Smooth muscle cell (in vitro differentiated cells): ENCODE results near the gene RAP1GAP2. TPM values are rescaled to one million over a fixed set of nuclear protein-coding genes. Genes with fewer than 3 reads are reported as not detected.

Source experiments
- DNase-seq: peaks from one replicate; lab custom pipeline; 2025; ENCODE audit not compliant: unreplicated experiment; lab: John Stamatoyannopoulos, UW
- H2AFZ ChIP-seq: fragments of 200-600 bp; sonication (generic); 2 replicates; pipeline ENCODE4 v1.6.0; 2016; ENCODE audit warnings: antibody characterized with exemption, low read depth, mild to moderate bottlenecking
- H3F3A ChIP-seq: fragments of 200-600 bp; sonication (generic); 2 replicates; pipeline ENCODE4 v1.6.0; 2017; ENCODE audit warnings: antibody characterized with exemption, low read depth
- H3K27ac ChIP-seq: fragments of 200-600 bp; sonication (generic); 2 replicates; pipeline ENCODE4 v1.5.1; 2016; ENCODE audit warnings: low read depth, mild to moderate bottlenecking
- H3K27me3 ChIP-seq: fragments of 200-600 bp; sonication (generic); 2 replicates; pipeline ENCODE4 v1.6.1; 2016; ENCODE audit warnings: low read depth, mild to moderate bottlenecking
- H3K36me3 ChIP-seq: fragments of 200-600 bp; sonication (generic); 2 replicates; pipeline ENCODE4 v1.5.1; 2016; ENCODE audit warnings: low read depth
- H3K4me1 ChIP-seq: fragments of 200-600 bp; sonication (generic); 2 replicates; pipeline ENCODE4 v1.5.1; 2016; ENCODE audit warnings: low read depth
- H3K4me2 ChIP-seq: fragments of 200-600 bp; sonication (generic); 2 replicates; pipeline ENCODE4 v1.6.0; 2016; ENCODE audit warnings: mild to moderate bottlenecking
- H3K4me3 ChIP-seq: fragments of 200-600 bp; sonication (generic); 2 replicates; pipeline ENCODE4 v1.5.1; 2016; ENCODE audit warnings: mild to moderate bottlenecking
- H3K79me2 ChIP-seq: fragments of 200-600 bp; sonication (generic); 2 replicates; pipeline ENCODE4 v1.6.0; 2016; ENCODE audit warnings: low read depth, mild to moderate bottlenecking
- H3K9ac ChIP-seq: fragments of 200-600 bp; sonication (generic); 2 replicates; pipeline ENCODE4 v1.6.0; 2016; ENCODE audit warnings: low read depth
- H3K9me3 ChIP-seq: fragments of 200-600 bp; sonication (generic); replicated peaks from 2 replicates; pipeline ENCODE4 v1.5.1; 2016; ENCODE audit warnings: low read depth
- H4K20me1 ChIP-seq: fragments of 200-600 bp; sonication (generic); 2 replicates; pipeline ENCODE4 v1.6.0; 2016; ENCODE audit warnings: low read depth
- CTCF ChIP-seq: fragments of 200-600 bp; sonication (generic); IDR thresholded peaks from 2 replicates; pipeline ENCODE4 v1.5.1; 2017; ENCODE audit warnings: borderline replicate concordance, mild to moderate bottlenecking, antibody characterized with exemption; ENCODE audit not compliant: insufficient read depth, poor library complexity, severe bottlenecking
- WGBS: methylation state at CpG from one replicate; pipeline ENCODE4 v1.1.7; 2016; ENCODE audit warnings: low lambda C conversion rate; 5-methylcytosine and 5-hydroxymethylcytosine counted together
- polyA plus RNA-seq: library from polyadenylated mRNA; unstranded; fragments of >200 nt; fragmentation: Nextera tagmentation; extraction: Ambion mirVana; gene quantifications from 2 replicates; pipeline ENCODE4 v1.2.1, GENCODE V29; 2016
- total RNA-seq: library from RNA; depleted of rRNA; stranded (reverse); fragments of >200 nt; gene quantifications from 2 replicates; pipeline ENCODE4 v1.2.3, GENCODE V29; 2014

The RAP1GAP2 gene
- total and polyA plus RNA-seq, 2 experiments from 2014 or later: 0.31 to 0.99 TPM

GRCh38 chr17:2863204-2863603 is 67.0 kb downstream of the RAP1GAP2 start:
- H3K4me3 ChIP-seq: no peak overlapping the region
- H3K79me2 ChIP-seq: no peaks in the 10 kb centered on the region

GRCh38 chr17:2865228-2865627 is 69.0 kb downstream of the RAP1GAP2 start:
- no peaks in the 10 kb centered on the region for H3K27me3 ChIP-seq
- H2AFZ ChIP-seq: no peak overlapping the region
- TF ChIP-seq CTCF: no peak
- H3K36me3 ChIP-seq: no peaks in the 10 kb centered on the region
- no peaks in the 10 kb centered on the region for H3K9me3 ChIP-seq
- H3K4me3 ChIP-seq: no peak overlapping the region
- no peaks in the 10 kb centered on the region for H3K79me2 ChIP-seq
- H3F3A ChIP-seq: no peaks in the 10 kb centered on the region
- no peak overlapping the region for H3K4me2 ChIP-seq
- no peaks in the 10 kb centered on the region for H4K20me1 ChIP-seq
- no peak overlapping the region for H3K9ac ChIP-seq
- no peak overlapping the region for H3K27ac ChIP-seq
- 88% methylated on average over 3 of the region's 3 CpGs for WGBS
- H3K4me1 ChIP-seq: no peaks in the 10 kb centered on the region
- no peak for DNase-seq

More at GRCh38 chr17:2863204-2863603, 67.0 kb downstream of the RAP1GAP2 start:
- H3F3A ChIP-seq: no peaks in the 10 kb centered on the region
- H3K27me3 ChIP-seq: no peaks in the 10 kb centered on the region
- H4K20me1 ChIP-seq: no peaks in the 10 kb centered on the region
- no peak overlapping the region for H3K4me2 ChIP-seq
- no peaks in the 10 kb centered on the region for H3K36me3 ChIP-seq
- WGBS: 91% methylated on average over 4 of the region's 4 CpGs
- H3K9ac ChIP-seq: no peak overlapping the region
- H2AFZ ChIP-seq: no peak overlapping the region
- H3K9me3 ChIP-seq: no peaks in the 10 kb centered on the region
- no peaks in the 10 kb centered on the region for H3K4me1 ChIP-seq
- no peak overlapping the region for H3K27ac ChIP-seq
- no peak for DNase-seq
- no peak for TF ChIP-seq CTCF

GRCh38 chr17:2867441-2868424 is 71.5 kb downstream of the RAP1GAP2 start:
- H3K4me1 ChIP-seq: peaks cover 11% of the 10 kb centered on the region
- no peak for DNase-seq
- H3K27me3 ChIP-seq: no peaks in the 10 kb centered on the region
- H2AFZ ChIP-seq: no peak overlapping the region
- no peak for TF ChIP-seq CTCF
- no peak overlapping the region for H3K27ac ChIP-seq
- H3K4me2 ChIP-seq: no peak overlapping the region
- WGBS: 50% methylated on average over 23 of the region's 23 CpGs
- no peaks in the 10 kb centered on the region for H4K20me1 ChIP-seq
- H3F3A ChIP-seq: no peaks in the 10 kb centered on the region
- no peaks in the 10 kb centered on the region for H3K36me3 ChIP-seq
- no peak overlapping the region for H3K9ac ChIP-seq
- H3K9me3 ChIP-seq: no peaks in the 10 kb centered on the region
- H3K79me2 ChIP-seq: no peaks in the 10 kb centered on the region
- no peak overlapping the region for H3K4me3 ChIP-seq
